Kidney (tissue), 14 donors: ENCODE measurements around the gene RNF135. TPM values are rescaled to one million over a fixed set of nuclear protein-coding genes. Genes with fewer than 3 reads are reported as not detected.

Experiments
- DNase-seq, 5 donors: peaks; one replicate each; pipeline ENCODE4 v3.0.0-alpha.2; 2013 to 2020
- FAIRE-seq: peaks from 2 replicates; lab custom pipeline; 2012; peaks lifted over from hg19 to GRCh38; lab: Jason Lieb, UNC
- H3K27ac ChIP-seq, 2 donors: one replicate each; pipeline ENCODE4 v1.7.0; 2013; ENCODE audit warnings: low read depth in 2 of 2, low read length in 2 of 2, inconsistent platforms in 1 of 2
- H3K27me3 ChIP-seq: one replicate; pipeline ENCODE4 v1.7.1; 2013; ENCODE audit warnings: low read length, inconsistent platforms; ENCODE audit not compliant: control insufficient read depth, insufficient read depth
- H3K36me3 ChIP-seq, 3 donors: one replicate each; pipeline versions ENCODE4 v1.7.0 to v1.7.1; 2013; ENCODE audit warnings: low read length in 3 of 3, control low read depth in 1 of 3, inconsistent platforms in 1 of 3; ENCODE audit not compliant: insufficient read depth in 3 of 3, control insufficient read depth in 2 of 3
- H3K4me1 ChIP-seq, 3 donors: one replicate each; pipeline versions ENCODE4 v1.7.0 to v1.7.1; 2013; ENCODE audit warnings: low read length in 3 of 3, inconsistent platforms in 1 of 3, low read depth in 1 of 3; ENCODE audit not compliant: control insufficient read depth in 2 of 3, insufficient read depth in 2 of 3
- H3K4me3 ChIP-seq, 3 donors: one replicate each; pipeline versions ENCODE4 v1.7.0 to v1.8.1; 2013; ENCODE audit warnings: low read length in 3 of 3, control low read depth in 1 of 3, inconsistent platforms in 1 of 3
- H3K9ac ChIP-seq, 3 donors: one replicate each; pipeline versions ENCODE4 v1.7.0 to v1.7.1; 2013; ENCODE audit warnings: low read length in 3 of 3, control low read depth in 1 of 3, inconsistent platforms in 1 of 3
- H3K9me3 ChIP-seq, 3 donors: one replicate each; pipeline versions ENCODE4 v1.7.0 to v1.7.1; 2013; ENCODE audit warnings: low read length in 3 of 3, control low read depth in 1 of 3, inconsistent platforms in 1 of 3; ENCODE audit not compliant: control insufficient read depth in 2 of 3, insufficient read depth in 1 of 3
- intact Hi-C: fragments of 100-400 bp; cut with DNase I; formaldehyde crosslinking; loops from one replicate; pipeline ENCODE4 v1.11.1; 2022
- polyA plus RNA-seq: library from polyadenylated mRNA; stranded (reverse); fragments of 350-450 nt; fragmentation: Illumina TruSeq; extraction: RNeasy Lipid Tissue Mini Kit (QIAGEN cat#74804); gene quantifications from one replicate; pipeline ENCODE4 v1.2.3, GENCODE V29; 2014; ENCODE audit warnings: low read depth, low replicate concordance; ENCODE audit not compliant: insufficient read depth
- total RNA-seq: library from RNA; stranded (reverse); fragmentation: NEBNext Ultra II Directional; extraction: Animal tissue kit (Norgen Biotek cat#: 25700); gene quantifications from one replicate; pipeline ENCODE4 v1.2.1, GENCODE V29; 2021
- TF ChIP-seq, protein P1 (sequence below): IDR thresholded peaks from 3 replicates; pipeline ENCODE4 v1.5.1; 2012; ENCODE audit warnings: mild to moderate bottlenecking, moderate library complexity, borderline replicate concordance; ENCODE audit not compliant: insufficient read depth; ENCODE audit errors: extremely low read depth
- donor health status: control.
- donor health status: control.
- donor health status: control.
- donor health status: control.
- donor health status: control.
- donor health status: DM: yes; HTN: yes; CAD: no.
- donor health status: Normal renal cell carcinoma (clear cell type).

Gene RNF135
- total and polyA plus RNA-seq, 2 donors from 2014 or later, result 27.8 to 29.8 TPM

DNA sequence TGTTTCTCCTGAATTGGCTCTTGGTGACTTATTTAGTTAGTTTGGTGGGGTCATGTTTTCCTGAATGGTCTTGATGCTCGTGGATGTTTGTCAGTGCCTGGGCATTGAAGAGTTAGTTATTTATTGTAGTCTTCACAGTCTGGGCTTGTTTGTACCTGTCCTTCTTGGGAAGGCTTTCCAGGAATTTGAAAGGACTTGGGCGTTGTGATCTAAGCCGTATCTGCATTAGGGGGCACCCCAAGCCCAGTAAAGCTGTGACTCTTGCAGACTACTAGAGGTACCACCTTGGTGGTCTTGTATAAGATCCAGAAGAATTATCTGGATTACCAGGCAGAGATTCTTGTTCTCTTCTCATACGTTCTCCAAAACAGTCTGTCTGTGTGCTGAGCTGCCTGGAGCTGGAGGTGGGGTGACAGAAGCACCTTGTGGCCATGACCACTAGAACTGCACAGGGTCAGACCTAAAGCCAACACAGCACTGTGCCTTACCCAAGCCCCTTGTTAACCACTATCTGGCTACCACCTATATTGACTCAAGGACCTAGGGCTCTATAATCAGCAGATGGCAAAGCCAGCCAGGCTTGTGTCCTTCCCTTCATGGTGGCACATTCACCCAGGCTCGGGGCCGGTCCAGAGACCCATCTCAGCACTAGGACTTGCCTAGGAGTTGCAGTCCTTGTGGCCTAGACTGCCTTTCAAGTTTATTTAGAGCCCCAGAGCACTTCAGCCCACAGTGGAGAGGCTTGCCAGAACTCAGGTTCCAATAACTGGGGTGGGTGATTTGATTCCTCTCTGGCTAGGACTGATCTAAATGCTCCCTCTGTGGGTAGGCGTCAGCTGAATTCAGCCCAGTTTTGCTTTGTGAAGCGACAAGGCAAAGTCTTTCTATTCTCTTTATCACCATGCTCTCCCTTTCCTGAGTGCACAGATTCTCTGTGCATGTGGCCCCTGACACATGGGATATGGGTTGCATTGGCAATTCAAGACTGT, 11.0 kb downstream of the RNF135 start:
- no peak overlapping the region for H3K9ac ChIP-seq

GRCh38 chr17:30982855-30983254, 12.0 kb downstream of the RNF135 start:
- no peak overlapping the region for H3K27ac ChIP-seq
- H3K9ac ChIP-seq, result no peak overlapping the region
- no peaks in the 10 kb centered on the region for H3K27me3 ChIP-seq
- DNase-seq (no peak), FAIRE-seq (no peak)
- H3K4me1 ChIP-seq, result no peaks in the 10 kb centered on the region
- TF ChIP-seq, protein P1, sequence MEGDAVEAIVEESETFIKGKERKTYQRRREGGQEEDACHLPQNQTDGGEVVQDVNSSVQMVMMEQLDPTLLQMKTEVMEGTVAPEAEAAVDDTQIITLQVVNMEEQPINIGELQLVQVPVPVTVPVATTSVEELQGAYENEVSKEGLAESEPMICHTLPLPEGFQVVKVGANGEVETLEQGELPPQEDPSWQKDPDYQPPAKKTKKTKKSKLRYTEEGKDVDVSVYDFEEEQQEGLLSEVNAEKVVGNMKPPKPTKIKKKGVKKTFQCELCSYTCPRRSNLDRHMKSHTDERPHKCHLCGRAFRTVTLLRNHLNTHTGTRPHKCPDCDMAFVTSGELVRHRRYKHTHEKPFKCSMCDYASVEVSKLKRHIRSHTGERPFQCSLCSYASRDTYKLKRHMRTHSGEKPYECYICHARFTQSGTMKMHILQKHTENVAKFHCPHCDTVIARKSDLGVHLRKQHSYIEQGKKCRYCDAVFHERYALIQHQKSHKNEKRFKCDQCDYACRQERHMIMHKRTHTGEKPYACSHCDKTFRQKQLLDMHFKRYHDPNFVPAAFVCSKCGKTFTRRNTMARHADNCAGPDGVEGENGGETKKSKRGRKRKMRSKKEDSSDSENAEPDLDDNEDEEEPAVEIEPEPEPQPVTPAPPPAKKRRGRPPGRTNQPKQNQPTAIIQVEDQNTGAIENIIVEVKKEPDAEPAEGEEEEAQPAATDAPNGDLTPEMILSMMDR, result no peak
- intact Hi-C loops, result no loop called here
- peaks cover 0 to 15% (median 6%) of the 10 kb centered on the region in 3 donors for H3K36me3 ChIP-seq
- H3K4me3 ChIP-seq, result no peak overlapping the region
- H3K9me3 ChIP-seq, result no peaks in the 10 kb centered on the region

More for the DNA sequence above, 11.0 kb downstream of the RNF135 start:
- TF ChIP-seq, protein P1, result no peak
- Histone ChIP-seq H3K36me3 (peaks cover 0 to 15% (median 6%) of the 10 kb centered on the region in 3 donors), H3K9me3 (no peaks in the 10 kb centered on the region), H3K27ac (no peak overlapping the region), H3K4me1 (no peaks in the 10 kb centered on the region), H3K27me3 (no peaks in the 10 kb centered on the region), H3K4me3 (no peak overlapping the region)
- intact Hi-C loops, result no loop called here
- FAIRE-seq (no peak), DNase-seq (no peak)

GRCh38 chr17:30990458-30990857, 19.6 kb downstream of the RNF135 start:
- intact Hi-C loops, result no loop called here
- Histone ChIP-seq H3K36me3 (peaks cover 0 to 15% (median 8%) of the 10 kb centered on the region in 3 donors), H3K4me1 (no peaks in the 10 kb centered on the region), H3K9ac (no peak overlapping the region), H3K9me3 (no peaks in the 10 kb centered on the region), H3K27me3 (no peaks in the 10 kb centered on the region), H3K4me3 (no peak overlapping the region), H3K27ac (no peak overlapping the region)
- no peak for FAIRE-seq
- TF ChIP-seq, protein P1, result no peak
- DNase-seq, result no peak
